Embryonic facial prominence (tissue), 1 donor: ENCODE data around the gene ADCY3.

ENCODE experiments used
- DNase-seq: peaks from one replicate; pipeline ENCODE4 v3.0.0-alpha.2; 2016; ENCODE audit errors: extremely low spot score

The ADCY3 gene

GRCh38 chr2:24920098-24920808 lies at the start of gene ADCY3:
Gene ADCY3, minus strand, starts transcription at chr2:24920237. Its CDS starts 1,250 bp downstream, at chr2:24918987.
- no peak for DNase-seq

DNA sequence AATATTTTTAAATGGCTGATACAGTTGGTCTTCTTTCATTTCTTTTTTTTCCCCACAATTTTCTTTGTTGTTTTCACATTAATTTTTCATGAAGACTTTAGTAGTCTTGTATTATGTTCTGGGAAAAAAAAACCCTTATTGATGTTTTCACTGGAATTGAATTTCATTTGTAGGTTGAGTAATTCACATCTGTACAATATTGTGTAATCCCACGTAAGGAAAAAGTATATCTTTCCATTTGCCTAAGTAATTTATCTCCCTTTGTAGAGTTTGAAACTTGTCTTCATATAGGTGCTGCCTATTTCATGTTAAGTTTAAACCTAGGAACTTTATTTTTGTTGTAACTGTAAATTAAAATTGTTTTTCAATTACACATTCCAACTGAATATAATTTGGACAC lies 49.7 kb upstream of the ADCY3 start:
- no peak for DNase-seq

- DNase-seq: no peak
Measured at GRCh38 chr2:24961903-24962302, 41.9 kb upstream of the ADCY3 start.

DNA sequence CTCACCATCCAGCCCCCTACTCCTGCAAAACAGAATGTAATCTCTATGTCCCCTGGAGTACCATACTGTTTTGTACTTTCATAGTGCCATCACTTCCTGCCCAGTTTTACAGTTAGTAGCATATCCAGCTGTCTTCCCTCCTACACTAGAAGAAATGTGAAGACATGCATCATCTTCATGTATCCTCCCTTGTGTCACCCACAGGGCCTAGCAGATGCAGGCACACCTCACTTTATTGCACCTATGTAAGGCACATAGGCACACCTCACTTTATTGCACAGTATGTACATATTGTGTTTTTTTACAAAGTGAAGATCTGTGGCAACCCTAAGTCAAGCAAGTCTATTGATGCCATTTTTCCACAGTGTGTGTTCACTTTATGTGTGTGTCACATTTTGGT lies 39.7 kb upstream of the ADCY3 start:
- no peak for DNase-seq

- no peak for DNase-seq
Measured at GRCh38 chr2:24958411-24958935, 38.4 kb upstream of the ADCY3 start.

- DNase-seq: no peak
Measured at GRCh38 chr2:24957976-24958375, 37.9 kb upstream of the ADCY3 start.

GRCh38 chr2:24957221-24957620 lies 37.2 kb upstream of the ADCY3 start:
- DNase-seq: no peak

- no peak for DNase-seq
Measured at GRCh38 chr2:24955921-24956320, 35.9 kb upstream of the ADCY3 start.

DNA sequence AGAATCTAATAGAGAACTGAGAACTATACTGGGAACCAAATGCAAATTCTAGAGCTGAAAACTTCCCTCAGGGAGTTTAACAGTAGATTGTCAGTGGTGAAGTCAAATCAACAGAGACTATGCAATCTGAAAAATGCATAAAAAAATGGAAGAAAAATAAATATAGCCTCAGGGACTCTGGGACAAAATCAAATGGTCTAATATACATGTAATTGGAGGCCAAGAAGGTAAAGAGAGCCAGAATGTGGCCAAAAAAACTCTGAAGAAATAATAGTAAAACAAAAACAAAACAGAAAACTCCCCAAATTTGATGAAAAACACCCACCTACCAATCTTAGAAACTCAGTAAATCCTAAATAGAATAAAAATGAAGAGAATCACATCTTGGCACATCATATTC lies 35.2 kb upstream of the ADCY3 start:
- DNase-seq: no peak

- no peak for DNase-seq
Measured at GRCh38 chr2:24950102-24950501, 30.1 kb upstream of the ADCY3 start.

DNA sequence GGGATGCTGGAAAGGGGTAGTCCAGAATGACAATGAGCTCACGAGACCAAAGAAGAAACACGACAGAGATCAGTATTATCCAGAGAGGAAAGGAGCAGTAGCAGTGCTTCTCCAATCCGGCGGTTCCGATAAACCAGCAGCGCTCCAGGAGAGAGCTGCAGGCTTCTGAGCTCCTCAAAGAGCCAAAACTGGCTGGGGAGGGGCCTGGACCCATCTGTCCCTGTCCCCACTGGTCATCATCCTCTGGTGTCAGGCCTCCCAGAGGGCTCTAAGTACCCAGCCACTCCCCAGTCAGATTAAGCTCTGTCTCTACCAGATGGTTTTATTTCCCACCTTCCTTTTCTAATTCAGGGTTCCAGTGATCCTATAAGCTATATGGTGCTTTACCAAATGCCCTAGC lies 28.5 kb upstream of the ADCY3 start:
- DNase-seq: no peak

GRCh38 chr2:24947561-24948157 lies 27.6 kb upstream of the ADCY3 start:
- DNase-seq: no peak

DNA sequence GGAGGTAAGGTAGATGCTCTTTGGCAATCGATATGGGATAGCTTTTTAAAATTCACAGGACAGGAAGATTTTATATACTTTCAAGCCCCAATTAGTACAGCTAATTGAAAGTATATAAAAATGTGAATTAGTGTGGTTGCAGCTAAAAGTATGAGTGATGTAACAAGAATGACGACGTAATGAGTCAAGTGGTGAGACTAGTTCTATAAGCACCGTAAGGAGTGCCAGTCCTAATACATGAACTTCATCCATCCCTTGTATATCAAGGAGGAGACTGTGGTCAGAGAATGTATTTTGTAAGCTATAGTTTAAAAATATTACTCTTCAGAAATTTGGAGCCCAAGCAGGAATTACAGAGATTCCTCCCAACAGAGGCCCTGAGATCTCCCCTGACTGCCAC lies 25.9 kb upstream of the ADCY3 start:
- no peak for DNase-seq

- no peak for DNase-seq
Measured at GRCh38 chr2:24943427-24944053, 23.5 kb upstream of the ADCY3 start.

GRCh38 chr2:24939353-24939752 lies 19.3 kb upstream of the ADCY3 start:
- no peak for DNase-seq

DNA sequence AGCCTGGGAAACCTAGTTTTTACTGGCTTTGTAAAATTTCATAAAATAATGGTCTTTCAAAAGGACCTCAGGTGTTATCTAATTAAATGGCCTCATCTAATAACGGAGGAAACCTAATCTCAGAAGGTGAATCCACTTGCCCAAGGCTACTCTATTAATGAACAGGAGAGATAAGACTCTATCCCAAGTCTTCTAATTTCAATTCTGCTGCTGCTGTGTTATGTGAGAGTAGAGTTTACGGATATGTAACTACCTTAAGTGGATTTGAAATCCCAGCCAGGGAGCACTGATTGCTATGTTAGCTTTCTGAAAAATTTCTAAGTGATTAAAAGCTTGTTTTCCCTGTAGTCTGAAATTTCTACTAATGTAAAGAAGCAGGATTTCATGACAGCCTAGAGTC lies 17.2 kb upstream of the ADCY3 start:
- no peak for DNase-seq

GRCh38 chr2:24935145-24935544 lies 15.1 kb upstream of the ADCY3 start:
- no peak for DNase-seq

GRCh38 chr2:24932715-24933114 lies 12.7 kb upstream of the ADCY3 start:
- no peak for DNase-seq

DNA sequence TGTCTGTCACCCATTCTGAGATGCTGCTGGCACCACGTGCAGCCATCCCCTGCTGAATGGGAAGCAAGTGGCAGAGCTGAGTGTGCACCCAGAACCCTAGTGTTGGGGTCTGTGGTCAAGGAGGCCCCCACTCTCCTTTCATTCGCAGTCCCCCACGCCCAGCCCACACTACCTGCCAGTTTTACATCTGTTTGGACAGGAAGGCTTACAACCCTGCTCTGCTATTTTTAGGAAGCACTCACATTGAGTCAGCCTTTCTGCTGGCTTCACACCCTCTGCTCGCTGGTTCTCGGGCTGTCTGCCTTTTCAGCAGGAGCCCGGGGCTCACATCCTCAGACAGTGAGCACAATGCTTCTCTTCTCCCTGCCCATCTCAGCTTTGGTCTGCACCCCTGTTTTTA lies 10.7 kb upstream of the ADCY3 start:
- DNase-seq: no peak

DNA sequence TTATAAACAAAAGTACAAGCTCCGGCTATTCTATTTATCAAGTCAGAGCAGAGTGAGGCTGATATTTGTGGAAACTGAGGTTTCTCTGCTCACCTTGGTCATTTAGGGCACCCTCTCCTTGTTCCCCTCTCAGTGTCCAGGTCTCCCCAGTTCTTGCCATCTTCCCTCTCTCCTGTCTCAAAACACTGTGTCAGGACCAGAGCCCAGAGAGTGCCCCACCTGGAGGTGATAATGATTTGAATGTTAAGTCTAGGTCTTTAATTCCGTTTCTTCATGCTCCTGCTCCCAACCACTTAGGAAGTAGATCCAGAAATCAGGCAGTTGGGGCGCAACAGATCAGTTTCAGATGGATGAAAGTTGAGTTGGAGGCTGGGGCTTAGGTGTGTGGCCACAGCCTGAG lies 9.2 kb upstream of the ADCY3 start:
- no peak for DNase-seq

DNA sequence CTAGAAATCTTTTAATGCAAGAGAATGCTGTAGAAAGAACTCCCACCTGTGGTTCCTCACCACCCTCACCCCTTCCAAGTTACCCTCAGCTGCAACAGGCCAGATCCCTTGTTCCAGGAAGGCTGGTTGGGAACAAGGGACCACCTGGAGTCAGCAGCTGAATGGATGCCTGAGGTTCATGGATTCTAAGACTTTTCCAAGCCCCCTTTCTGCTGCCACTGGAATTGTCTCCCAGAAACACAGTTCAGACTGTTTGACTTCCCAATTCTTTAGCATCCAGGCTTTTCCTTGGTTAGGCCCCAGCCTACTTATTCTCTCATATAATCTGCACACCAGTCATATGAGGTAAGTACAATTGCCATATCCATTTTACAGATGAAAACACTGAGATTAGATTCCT lies 8.0 kb upstream of the ADCY3 start:
- DNase-seq: no peak

- peak; percentile 33 for DNase-seq
Measured at GRCh38 chr2:24926602-24927252, 6.7 kb upstream of the ADCY3 start.

DNA sequence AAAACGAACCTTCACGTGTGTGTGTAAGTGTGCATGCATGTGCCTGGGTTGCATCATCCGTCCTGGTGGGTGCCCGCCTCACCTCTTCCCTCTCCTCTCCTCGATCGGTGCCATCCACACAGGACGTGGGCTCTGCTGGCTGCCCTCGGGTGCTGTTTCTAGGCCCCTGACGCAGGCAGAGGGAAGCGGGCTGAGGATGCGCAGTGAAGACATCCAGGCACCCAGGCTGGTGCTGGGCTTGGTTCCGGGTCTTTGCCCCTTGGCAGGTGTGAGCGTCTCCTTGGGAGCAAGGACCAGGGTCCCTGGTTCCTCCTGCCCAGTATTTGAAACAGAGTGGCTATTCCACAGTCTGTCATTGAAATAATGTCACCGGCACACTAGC lies 6.2 kb upstream of the ADCY3 start:
- DNase-seq: no peak
